HEK293 (cell line): ENCODE data around the gene ERVK3-1.

Experiments used
- CTCF ChIP-seq: fragments of 450-650 bp; formaldehyde crosslinking; IDR thresholded peaks from 2 replicates; pipeline ENCODE4 v1.5.1; 2016; ENCODE audit warnings: missing biosample characterization, missing genetic modification characterization
- GFI1B ChIP-seq: fragments of 450-650 bp; formaldehyde crosslinking; IDR thresholded peaks from 2 replicates; pipeline ENCODE4 v1.5.1; 2016; ENCODE audit warnings: missing biosample characterization, missing genetic modification characterization
- GLI4 ChIP-seq: fragments of 450-650 bp; formaldehyde crosslinking; IDR thresholded peaks from 2 replicates; pipeline ENCODE4 v1.5.1; 2016; ENCODE audit warnings: missing biosample characterization, missing genetic modification characterization
- GLIS1 ChIP-seq: fragments of 450-650 bp; formaldehyde crosslinking; IDR thresholded peaks from 2 replicates; pipeline ENCODE4 v1.5.1; 2016; ENCODE audit warnings: missing biosample characterization, missing genetic modification characterization
- HOXA7 ChIP-seq: sonication (generic); formaldehyde crosslinking; IDR thresholded peaks from 2 replicates; pipeline ENCODE4 v1.8.1; 2022; ENCODE audit warnings: missing genetic modification reagents, borderline replicate concordance
- HOXC10 ChIP-seq: sonication (generic); formaldehyde crosslinking; IDR thresholded peaks from 2 replicates; pipeline ENCODE4 v1.8.1; 2023; ENCODE audit warnings: mild to moderate bottlenecking, missing genetic modification reagents
- KLF1 ChIP-seq: fragments of 450-650 bp; formaldehyde crosslinking; IDR thresholded peaks from 2 replicates; pipeline ENCODE4 v1.5.1; 2016; ENCODE audit warnings: missing biosample characterization, missing genetic modification characterization
- PBX3 ChIP-seq: sonication (generic); formaldehyde crosslinking; IDR thresholded peaks from 2 replicates; pipeline ENCODE4 v1.8.1; 2022; ENCODE audit warnings: mild to moderate bottlenecking, moderate library complexity, missing genetic modification reagents
- RBAK ChIP-seq: fragments of 450-650 bp; formaldehyde crosslinking; IDR thresholded peaks from 2 replicates; pipeline ENCODE4 v1.5.1; 2016; ENCODE audit warnings: missing biosample characterization, missing genetic modification characterization
- REPIN1 ChIP-seq: fragments of 450-650 bp; formaldehyde crosslinking; IDR thresholded peaks from 2 replicates; pipeline ENCODE4 v1.5.1; 2017; ENCODE audit warnings: missing biosample characterization, missing genetic modification characterization, low read depth
- SCRT1 ChIP-seq: fragments of 450-650 bp; formaldehyde crosslinking; IDR thresholded peaks from 2 replicates; pipeline ENCODE4 v1.5.1; 2016; ENCODE audit warnings: missing biosample characterization, missing genetic modification characterization, borderline replicate concordance
- SCRT2 ChIP-seq: fragments of 450-650 bp; formaldehyde crosslinking; IDR thresholded peaks from 2 replicates; pipeline ENCODE4 v1.5.1; 2016; ENCODE audit warnings: missing biosample characterization, missing genetic modification characterization
- SETDB1 ChIP-seq: IDR thresholded peaks from one replicate; pipeline ENCODE4 v1.6.1; 2017; ENCODE audit warnings: mild to moderate bottlenecking, low read length, moderate library complexity, mixed read lengths; ENCODE audit not compliant: insufficient read length
- ZBTB11 ChIP-seq: fragments of 450-650 bp; formaldehyde crosslinking; conservative IDR thresholded peaks from 2 replicates; pipeline ENCODE4 v1.5.1; 2016; ENCODE audit warnings: low read depth, missing biosample characterization, missing genetic modification characterization
- ZBTB17 ChIP-seq: fragments of 450-650 bp; formaldehyde crosslinking; IDR thresholded peaks from 2 replicates; pipeline ENCODE4 v1.5.1; 2016; ENCODE audit warnings: missing biosample characterization, missing genetic modification characterization
- ZBTB20 ChIP-seq: fragments of 450-650 bp; formaldehyde crosslinking; IDR thresholded peaks from 2 replicates; pipeline ENCODE4 v1.5.1; 2016; ENCODE audit warnings: missing biosample characterization, missing genetic modification characterization
- ZBTB21 ChIP-seq: fragments of 450-650 bp; formaldehyde crosslinking; IDR thresholded peaks from 2 replicates; pipeline ENCODE4 v1.5.1; 2017; ENCODE audit warnings: missing biosample characterization, missing genetic modification characterization
- ZNF169 ChIP-seq: fragments of 450-650 bp; formaldehyde crosslinking; IDR thresholded peaks from 2 replicates; pipeline ENCODE4 v1.5.1; 2016; ENCODE audit warnings: missing biosample characterization, missing genetic modification characterization
- ZNF174 ChIP-seq: fragments of 450-650 bp; formaldehyde crosslinking; IDR thresholded peaks from 2 replicates; pipeline ENCODE4 v1.5.0; 2017; ENCODE audit warnings: missing biosample characterization, mild to moderate bottlenecking, missing genetic modification characterization
- ZNF19 ChIP-seq: fragments of 450-650 bp; formaldehyde crosslinking; IDR thresholded peaks from 2 replicates; pipeline ENCODE4; 2016; ENCODE audit warnings: missing biosample characterization, missing genetic modification characterization, low read depth
- ZNF211 ChIP-seq: fragments of 450-650 bp; formaldehyde crosslinking; IDR thresholded peaks from 2 replicates; pipeline ENCODE4 v1.5.1; 2016; ENCODE audit warnings: low read depth, missing biosample characterization, missing genetic modification characterization
- ZNF223 ChIP-seq: fragments of 450-650 bp; formaldehyde crosslinking; IDR thresholded peaks from 2 replicates; pipeline ENCODE4 v1.5.1; 2016; ENCODE audit warnings: missing biosample characterization, missing genetic modification characterization
- ZNF354C ChIP-seq: fragments of 450-650 bp; formaldehyde crosslinking; IDR thresholded peaks from 2 replicates; pipeline ENCODE4 v1.5.1; 2016; ENCODE audit warnings: missing biosample characterization, missing genetic modification characterization, low read depth, borderline replicate concordance
- ZNF416 ChIP-seq: fragments of 450-650 bp; formaldehyde crosslinking; IDR thresholded peaks from 2 replicates; pipeline ENCODE4 v1.5.1; 2016; ENCODE audit warnings: missing biosample characterization, missing genetic modification characterization
- ZNF433 ChIP-seq: fragments of 450-650 bp; formaldehyde crosslinking; IDR thresholded peaks from 2 replicates; pipeline ENCODE4 v1.5.1; 2016; ENCODE audit warnings: missing biosample characterization, missing genetic modification characterization, low read depth
- ZNF473 ChIP-seq: fragments of 450-650 bp; formaldehyde crosslinking; IDR thresholded peaks from 2 replicates; pipeline ENCODE4 v1.5.1; 2017; ENCODE audit warnings: missing biosample characterization, missing genetic modification characterization
- ZNF501 ChIP-seq: fragments of 450-650 bp; formaldehyde crosslinking; IDR thresholded peaks from 2 replicates; pipeline ENCODE4 v1.5.1; 2016; ENCODE audit warnings: missing biosample characterization, missing genetic modification characterization
- ZNF529 ChIP-seq: fragments of 450-650 bp; formaldehyde crosslinking; IDR thresholded peaks from 2 replicates; pipeline ENCODE4 v1.5.1; 2017; ENCODE audit warnings: missing genetic modification characterization, missing biosample characterization; ENCODE audit not compliant: insufficient replicate concordance
- ZNF558 ChIP-seq: fragments of 450-650 bp; formaldehyde crosslinking; IDR thresholded peaks from 2 replicates; pipeline ENCODE4 v1.5.1; 2016; ENCODE audit warnings: missing biosample characterization, missing genetic modification characterization
- ZNF580 ChIP-seq: fragments of 450-650 bp; formaldehyde crosslinking; IDR thresholded peaks from 2 replicates; pipeline ENCODE4 v1.5.1; 2016; ENCODE audit warnings: missing biosample characterization, missing genetic modification characterization
- ZNF596 ChIP-seq: fragments of 450-650 bp; IDR thresholded peaks from 2 replicates; pipeline ENCODE4 v1.5.0; 2018; ENCODE audit warnings: missing biosample characterization, mild to moderate bottlenecking, missing genetic modification characterization, moderate library complexity
- ZNF704 ChIP-seq: fragments of 450-650 bp; formaldehyde crosslinking; IDR thresholded peaks from 2 replicates; pipeline ENCODE4 v1.5.1; 2016; ENCODE audit warnings: missing biosample characterization, missing genetic modification characterization
- ZNF747 ChIP-seq: fragments of 450-650 bp; formaldehyde crosslinking; IDR thresholded peaks from 2 replicates; pipeline ENCODE4 v1.5.1; 2016; ENCODE audit warnings: missing biosample characterization, missing genetic modification characterization
- ZNF843 ChIP-seq: fragments of 450-650 bp; formaldehyde crosslinking; IDR thresholded peaks from 2 replicates; pipeline ENCODE4 v1.5.1; 2016; ENCODE audit warnings: missing biosample characterization, missing genetic modification characterization

The ERVK3-1 gene

GRCh38 chr19:58279042-58279924 lies 25.9 kb upstream of the ERVK3-1 start (continued):
- TF ChIP-seq ZNF211 (tag by site-specific recombination) (no peak), SETDB1 (no peak), ZBTB17 (peak; percentile 89), ZNF354C (tag by site-specific recombination) (no peak), RBAK (tag by site-specific recombination) (no peak), HOXC10 (CRISPR knock-in tag) (0 out of 2 replicates have a peak, but pooled peaks have one; percentile 64), KLF1 (tag by site-specific recombination) (no peak), ZNF174 (tag by site-specific recombination) (no peak), ZNF704 (no peak), ZBTB20 (tag by site-specific recombination) (no peak), ZNF747 (tag by site-specific recombination) (no peak), GLIS1 (tag by site-specific recombination) (peak; percentile 3; the same call in 1 of the 2 replicates), ZNF558 (tag by site-specific recombination) (no peak), ZNF473 (tag by site-specific recombination) (no peak), GFI1B (no peak), CTCF (tag by site-specific recombination) (no peak), ZNF416 (tag by site-specific recombination) (no peak), ZNF169 (tag by site-specific recombination) (0 out of 2 replicates have a peak, but pooled peaks have one; percentile 49), ZNF501 (tag by site-specific recombination) (no peak; the same call in 1 of the 2 replicates), ZNF19 (tag by site-specific recombination) (no peak), ZBTB11 (tag by site-specific recombination) (no peak), SCRT1 (tag by site-specific recombination) (no peak), ZNF223 (no peak), HOXA7 (CRISPR knock-in tag) (no peak), REPIN1 (tag by site-specific recombination) (peak; percentile 92; the same call in 1 of the 2 replicates), ZNF580 (no peak), GLI4 (no peak), ZNF529 (tag by site-specific recombination) (no peak), ZNF596 (no peak), ZNF433 (no peak), ZBTB21 (tag by site-specific recombination) (peak; percentile 16; the same call in 1 of the 2 replicates), PBX3 (CRISPR knock-in tag) (no peak), SCRT2 (no peak), ZNF843 (tag by site-specific recombination) (0 out of 2 replicates have a peak, but pooled peaks have one; percentile 11)
